Tibial artery (tissue), 4 donors: ENCODE measurements around the gene NWD2.
"Not testable (repeated sequence)": the region's sequence is repeated elsewhere in the genome, so short reads cannot be mapped to it uniquely, and the experiment has no call there.

Experiments
- DNase-seq, 2 donors: peaks; one replicate each; pipeline ENCODE4 v3.0.0-alpha.2; 2019
- H3K27ac ChIP-seq, 2 donors: fragments of 200-600 bp; sonication (generic) in 1 of 2; 1 replicate in 1 of 2; 2 replicates in 1 of 2; pipeline ENCODE4 v1.5.1; 2018 to 2019; ENCODE audit warnings: mild to moderate bottlenecking in 1 of 2
- H3K27me3 ChIP-seq, 2 donors: fragments of 200-600 bp; sonication (generic) in 1 of 2; one replicate each; pipeline versions ENCODE4 v1.5.1 to v1.6.0; 2016 to 2019
- H3K36me3 ChIP-seq, 3 donors: fragments of 200-600 bp; sonication (generic) in 2 of 3; one replicate each; pipeline ENCODE4 v1.5.1; 2016 to 2019; ENCODE audit warnings: mild to moderate bottlenecking in 2 of 3
- H3K4me1 ChIP-seq, 4 donors: fragments of 200-600 bp; sonication (generic) in 2 of 4; 1 replicate in 3 of 4; 2 replicates in 1 of 4; pipeline ENCODE4 v1.5.1; 2016 to 2019
- H3K4me3 ChIP-seq, 2 donors: fragments of 200-600 bp; sonication (generic) in 1 of 2; 1 replicate in 1 of 2; 2 replicates in 1 of 2; pipeline ENCODE4 v1.5.1; 2018 to 2019; ENCODE audit warnings: mild to moderate bottlenecking in 2 of 2
- H3K9me3 ChIP-seq, 3 donors: fragments of 200-600 bp; sonication (generic) in 1 of 3; one replicate each; pipeline ENCODE4 v1.5.1; 2016 to 2019
- CTCF ChIP-seq, 2 experiments: fragments of 200-600 bp in 1 of 2; fragments of 450-650 bp in 1 of 2; IDR thresholded peaks; one replicate each; pipeline ENCODE4 v1.5.1; 2017 to 2019; ENCODE audit warnings: antibody characterized with exemption in 2 of 2, mild to moderate bottlenecking in 1 of 2, moderate library complexity in 1 of 2
- intact Hi-C: fragments of 100-400 bp; cut with DNase I; formaldehyde crosslinking; loops from one replicate; pipeline ENCODE4 v1.15.0; 2023; ENCODE audit warnings: low total_unique reads

Gene NWD2

GRCh38 chr4:37393321-37393720, 148.8 kb downstream of the NWD2 start:
- no peaks in the 10 kb centered on the region for H3K36me3 ChIP-seq
- H3K4me3 ChIP-seq = no peak overlapping the region
- H3K4me1 ChIP-seq = no peaks in the 10 kb centered on the region
- no peaks in the 10 kb centered on the region for H3K27me3 ChIP-seq
- H3K9me3 ChIP-seq = no peaks in the 10 kb centered on the region
- no peak for DNase-seq
- H3K27ac ChIP-seq = no peak overlapping the region
- intact Hi-C loops = no loop called here
- TF ChIP-seq CTCF (IDR thresholded peaks at IDR 0.05) = no peak

- no peak for TF ChIP-seq CTCF (IDR thresholded peaks at IDR 0.05)
- Histone ChIP-seq H3K9me3 (no peaks in the 10 kb centered on the region), H3K27ac (no peak overlapping the region), H3K36me3 (no peaks in the 10 kb centered on the region), H3K4me3 (no peak overlapping the region), H3K27me3 (no peaks in the 10 kb centered on the region), H3K4me1 (no peaks in the 10 kb centered on the region)
- DNase-seq = no peak
- intact Hi-C loops = no loop called here
These were observed 149.3 kb downstream of the NWD2 start for GRCh38 chr4:37393889-37394288.

GRCh38 chr4:37397505-37397904, 153.0 kb downstream of the NWD2 start:
- no peaks in the 10 kb centered on the region for H3K9me3 ChIP-seq
- intact Hi-C loops = no loop called here
- no peaks in the 10 kb centered on the region for H3K4me1 ChIP-seq
- H3K27me3 ChIP-seq = no peaks in the 10 kb centered on the region
- no peak for DNase-seq
- H3K36me3 ChIP-seq = no peaks in the 10 kb centered on the region
- no peak for TF ChIP-seq CTCF (IDR thresholded peaks at IDR 0.05)
- H3K27ac ChIP-seq = no peak overlapping the region
- H3K4me3 ChIP-seq = no peak overlapping the region

GRCh38 chr4:37400241-37400881, 155.8 kb downstream of the NWD2 start:
- Histone ChIP-seq H3K9me3 (no peaks in the 10 kb centered on the region), H3K4me1 (no peaks in the 10 kb centered on the region), H3K27ac (no peak overlapping the region), H3K36me3 (no peaks in the 10 kb centered on the region), H3K27me3 (no peaks in the 10 kb centered on the region), H3K4me3 (no peak overlapping the region)
- DNase-seq = no peak
- intact Hi-C loops = no loop called here
- no peak for TF ChIP-seq CTCF (IDR thresholded peaks at IDR 0.05)

- H3K4me3 ChIP-seq, H3K27me3 ChIP-seq, intact Hi-C loops, H3K36me3 ChIP-seq, H3K4me1 ChIP-seq, H3K9me3 ChIP-seq, DNase-seq, H3K27ac ChIP-seq: not testable (repeated sequence)
These were observed 163.6 kb downstream of the NWD2 start for GRCh38 chr4:37407938-37408826.

GRCh38 chr4:37413612-37414011, 169.1 kb downstream of the NWD2 start:
- H3K27ac ChIP-seq = not testable (repeated sequence)

More at GRCh38 chr4:37413612-37414011, 169.1 kb downstream of the NWD2 start:
- H3K27me3 ChIP-seq, H3K9me3 ChIP-seq, H3K36me3 ChIP-seq, H3K4me1 ChIP-seq, DNase-seq, intact Hi-C loops, H3K4me3 ChIP-seq: not testable (repeated sequence)
